Endothelial cell of umbilical vein (primary cell): Measurements from ENCODE around the gene FOCAD.

Experiments
- EZH2 ChIP-seq: IDR thresholded peaks from 2 replicates; pipeline ENCODE4 v1.6.1; 2012; ENCODE audit warnings: borderline replicate concordance, low read depth, mild to moderate bottlenecking, moderate library complexity, low read length, inconsistent platforms; ENCODE audit not compliant: severe bottlenecking
- GATA2 ChIP-seq: IDR thresholded peaks from 2 replicates; pipeline ENCODE4 v1.7.0; 2011; ENCODE audit warnings: low read depth, mild to moderate bottlenecking, moderate library complexity, mixed read lengths, low read length; ENCODE audit not compliant: insufficient read length, insufficient read depth
- MAX ChIP-seq: IDR thresholded peaks from 2 replicates; pipeline ENCODE4 v1.6.1; 2011; ENCODE audit not compliant: insufficient read depth, insufficient read length
- MYC ChIP-seq: IDR thresholded peaks from one replicate; pipeline ENCODE4 v1.6.1; 2011; ENCODE audit warnings: mild to moderate bottlenecking, low read depth, low read length
- POLR2A ChIP-seq: IDR thresholded peaks from 2 replicates; pipeline ENCODE4 v1.6.1; 2012; ENCODE audit warnings: low read depth, mild to moderate bottlenecking, control low read depth, low read length
- POLR2AphosphoS5 ChIP-seq: IDR thresholded peaks from 2 replicates; pipeline ENCODE4 v1.6.1; 2012; ENCODE audit warnings: low read depth, mild to moderate bottlenecking, control low read depth, low read length, moderate library complexity; ENCODE audit not compliant: insufficient read depth
- TF ChIP-seq, protein P1 (sequence below), 2 donors: IDR thresholded peaks; 1 replicate in 1 of 2; 2 replicates in 1 of 2; pipeline ENCODE4 v1.5.1; 2011; ENCODE audit warnings: low read length in 2 of 2, mild to moderate bottlenecking in 2 of 2, moderate library complexity in 2 of 2, control low read depth in 1 of 2, inconsistent platforms in 1 of 2, low read depth in 1 of 2; ENCODE audit not compliant: insufficient read depth in 1 of 2; ENCODE audit errors: extremely low read depth in 1 of 2

DNA sequence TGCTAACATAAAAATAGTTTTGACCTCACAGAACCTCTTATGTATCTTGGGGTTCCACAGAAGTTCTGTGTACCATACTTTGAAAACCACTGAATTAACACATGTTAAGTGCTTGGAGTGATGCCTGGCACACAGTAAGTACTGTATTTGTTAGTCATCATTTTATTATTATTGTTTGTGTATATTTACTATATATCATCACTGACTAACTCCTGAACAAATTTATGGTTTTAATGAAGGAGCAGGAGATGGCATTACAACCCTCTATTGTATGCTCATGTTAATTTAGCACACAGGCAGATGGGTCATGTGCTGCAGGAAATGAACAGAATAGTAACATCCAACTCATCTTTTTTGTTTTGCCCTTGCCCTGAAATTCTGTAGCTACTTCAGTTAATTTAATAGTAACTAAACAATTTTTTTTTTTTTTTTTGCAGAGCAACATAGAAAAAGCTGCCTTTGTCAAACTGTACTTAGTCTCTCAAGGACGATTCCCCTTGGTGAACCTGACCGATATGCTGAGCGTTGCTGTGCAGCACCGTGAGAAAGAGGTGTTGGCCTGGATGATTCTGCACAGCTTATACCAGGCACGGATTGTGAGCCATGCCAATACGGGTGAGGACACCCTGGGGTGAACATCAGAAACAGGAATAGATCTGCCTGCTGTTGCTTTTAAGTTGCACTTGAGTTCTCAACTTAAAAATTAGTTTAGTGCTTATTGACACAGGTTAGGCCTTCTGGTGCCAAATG is 302.0 kb downstream of the FOCAD start:
- TF ChIP-seq, protein P1, sequence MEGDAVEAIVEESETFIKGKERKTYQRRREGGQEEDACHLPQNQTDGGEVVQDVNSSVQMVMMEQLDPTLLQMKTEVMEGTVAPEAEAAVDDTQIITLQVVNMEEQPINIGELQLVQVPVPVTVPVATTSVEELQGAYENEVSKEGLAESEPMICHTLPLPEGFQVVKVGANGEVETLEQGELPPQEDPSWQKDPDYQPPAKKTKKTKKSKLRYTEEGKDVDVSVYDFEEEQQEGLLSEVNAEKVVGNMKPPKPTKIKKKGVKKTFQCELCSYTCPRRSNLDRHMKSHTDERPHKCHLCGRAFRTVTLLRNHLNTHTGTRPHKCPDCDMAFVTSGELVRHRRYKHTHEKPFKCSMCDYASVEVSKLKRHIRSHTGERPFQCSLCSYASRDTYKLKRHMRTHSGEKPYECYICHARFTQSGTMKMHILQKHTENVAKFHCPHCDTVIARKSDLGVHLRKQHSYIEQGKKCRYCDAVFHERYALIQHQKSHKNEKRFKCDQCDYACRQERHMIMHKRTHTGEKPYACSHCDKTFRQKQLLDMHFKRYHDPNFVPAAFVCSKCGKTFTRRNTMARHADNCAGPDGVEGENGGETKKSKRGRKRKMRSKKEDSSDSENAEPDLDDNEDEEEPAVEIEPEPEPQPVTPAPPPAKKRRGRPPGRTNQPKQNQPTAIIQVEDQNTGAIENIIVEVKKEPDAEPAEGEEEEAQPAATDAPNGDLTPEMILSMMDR (IDR thresholded peaks at IDR 0.05; ENCODE audit: extremely low read depth in 1 of 2, insufficient read depth in 1 of 2, low read depth in 1 of 2, low read length in 2 of 2) = no peak
- no peak for TF ChIP-seq MYC
- TF ChIP-seq EZH2 = no peak
- no peak for TF ChIP-seq POLR2A
- no peak for TF ChIP-seq MAX
- no peak for TF ChIP-seq POLR2AphosphoS5
- no peak for TF ChIP-seq GATA2
